ENCODE data around the gene SPDL1.

The SPDL1 gene

GRCh38 chr5:169591636-169592035 is 8.1 kb downstream of the SPDL1 start:
- no peaks in the 10 kb centered on the region for H3K27me3 ChIP-seq (ENCODE audit: insufficient read depth, poor library complexity, severe bottlenecking)
- DNase-seq (ENCODE audit: low read depth in 1 of 2, low spot score in 1 of 2), result no peak
- H3K27ac ChIP-seq (replicated peaks), result no peak overlapping the region
- no peak overlapping the region for H3K4me3 ChIP-seq (replicated peaks; ENCODE audit: insufficient read depth, low read length)
- TF ChIP-seq POLR2AphosphoS5 (IDR thresholded peaks at IDR 0.05; ENCODE audit: low read depth) (no peak), GABPA (IDR thresholded peaks at IDR 0.05; ENCODE audit: low read depth) (no peak), SPI1 (IDR thresholded peaks at IDR 0.05; ENCODE audit: borderline replicate concordance, low read depth) (no peak)
- TF ChIP-seq, protein P1, sequence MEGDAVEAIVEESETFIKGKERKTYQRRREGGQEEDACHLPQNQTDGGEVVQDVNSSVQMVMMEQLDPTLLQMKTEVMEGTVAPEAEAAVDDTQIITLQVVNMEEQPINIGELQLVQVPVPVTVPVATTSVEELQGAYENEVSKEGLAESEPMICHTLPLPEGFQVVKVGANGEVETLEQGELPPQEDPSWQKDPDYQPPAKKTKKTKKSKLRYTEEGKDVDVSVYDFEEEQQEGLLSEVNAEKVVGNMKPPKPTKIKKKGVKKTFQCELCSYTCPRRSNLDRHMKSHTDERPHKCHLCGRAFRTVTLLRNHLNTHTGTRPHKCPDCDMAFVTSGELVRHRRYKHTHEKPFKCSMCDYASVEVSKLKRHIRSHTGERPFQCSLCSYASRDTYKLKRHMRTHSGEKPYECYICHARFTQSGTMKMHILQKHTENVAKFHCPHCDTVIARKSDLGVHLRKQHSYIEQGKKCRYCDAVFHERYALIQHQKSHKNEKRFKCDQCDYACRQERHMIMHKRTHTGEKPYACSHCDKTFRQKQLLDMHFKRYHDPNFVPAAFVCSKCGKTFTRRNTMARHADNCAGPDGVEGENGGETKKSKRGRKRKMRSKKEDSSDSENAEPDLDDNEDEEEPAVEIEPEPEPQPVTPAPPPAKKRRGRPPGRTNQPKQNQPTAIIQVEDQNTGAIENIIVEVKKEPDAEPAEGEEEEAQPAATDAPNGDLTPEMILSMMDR (IDR thresholded peaks at IDR 0.05; ENCODE audit: insufficient read depth, low read length), result no peak
- TF ChIP-seq, protein P2, sequence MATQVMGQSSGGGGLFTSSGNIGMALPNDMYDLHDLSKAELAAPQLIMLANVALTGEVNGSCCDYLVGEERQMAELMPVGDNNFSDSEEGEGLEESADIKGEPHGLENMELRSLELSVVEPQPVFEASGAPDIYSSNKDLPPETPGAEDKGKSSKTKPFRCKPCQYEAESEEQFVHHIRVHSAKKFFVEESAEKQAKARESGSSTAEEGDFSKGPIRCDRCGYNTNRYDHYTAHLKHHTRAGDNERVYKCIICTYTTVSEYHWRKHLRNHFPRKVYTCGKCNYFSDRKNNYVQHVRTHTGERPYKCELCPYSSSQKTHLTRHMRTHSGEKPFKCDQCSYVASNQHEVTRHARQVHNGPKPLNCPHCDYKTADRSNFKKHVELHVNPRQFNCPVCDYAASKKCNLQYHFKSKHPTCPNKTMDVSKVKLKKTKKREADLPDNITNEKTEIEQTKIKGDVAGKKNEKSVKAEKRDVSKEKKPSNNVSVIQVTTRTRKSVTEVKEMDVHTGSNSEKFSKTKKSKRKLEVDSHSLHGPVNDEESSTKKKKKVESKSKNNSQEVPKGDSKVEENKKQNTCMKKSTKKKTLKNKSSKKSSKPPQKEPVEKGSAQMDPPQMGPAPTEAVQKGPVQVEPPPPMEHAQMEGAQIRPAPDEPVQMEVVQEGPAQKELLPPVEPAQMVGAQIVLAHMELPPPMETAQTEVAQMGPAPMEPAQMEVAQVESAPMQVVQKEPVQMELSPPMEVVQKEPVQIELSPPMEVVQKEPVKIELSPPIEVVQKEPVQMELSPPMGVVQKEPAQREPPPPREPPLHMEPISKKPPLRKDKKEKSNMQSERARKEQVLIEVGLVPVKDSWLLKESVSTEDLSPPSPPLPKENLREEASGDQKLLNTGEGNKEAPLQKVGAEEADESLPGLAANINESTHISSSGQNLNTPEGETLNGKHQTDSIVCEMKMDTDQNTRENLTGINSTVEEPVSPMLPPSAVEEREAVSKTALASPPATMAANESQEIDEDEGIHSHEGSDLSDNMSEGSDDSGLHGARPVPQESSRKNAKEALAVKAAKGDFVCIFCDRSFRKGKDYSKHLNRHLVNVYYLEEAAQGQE (IDR thresholded peaks at IDR 0.05; ENCODE audit: insufficient replicate concordance, low read depth), result no peak

GRCh38 chr5:169592937-169593650 is 9.5 kb downstream of the SPDL1 start:
- Histone ChIP-seq H3K4me3 (replicated peaks; ENCODE audit: insufficient read depth, low read length) (no peak overlapping the region), H3K27ac (replicated peaks) (no peak overlapping the region), H3K27me3 (ENCODE audit: insufficient read depth, poor library complexity, severe bottlenecking) (no peaks in the 10 kb centered on the region)
- TF ChIP-seq POLR2AphosphoS5 (IDR thresholded peaks at IDR 0.05; ENCODE audit: low read depth), result no peak
- TF ChIP-seq, protein P2 (IDR thresholded peaks at IDR 0.05; ENCODE audit: insufficient replicate concordance, low read depth), result no peak
- TF ChIP-seq, protein P1 (IDR thresholded peaks at IDR 0.05; ENCODE audit: insufficient read depth, low read length), result no peak
- no peak for TF ChIP-seq GABPA (IDR thresholded peaks at IDR 0.05; ENCODE audit: low read depth)
- no peak for TF ChIP-seq SPI1 (IDR thresholded peaks at IDR 0.05; ENCODE audit: borderline replicate concordance, low read depth)
- no peak for DNase-seq (ENCODE audit: low read depth in 1 of 2, low spot score in 1 of 2)

DNA sequence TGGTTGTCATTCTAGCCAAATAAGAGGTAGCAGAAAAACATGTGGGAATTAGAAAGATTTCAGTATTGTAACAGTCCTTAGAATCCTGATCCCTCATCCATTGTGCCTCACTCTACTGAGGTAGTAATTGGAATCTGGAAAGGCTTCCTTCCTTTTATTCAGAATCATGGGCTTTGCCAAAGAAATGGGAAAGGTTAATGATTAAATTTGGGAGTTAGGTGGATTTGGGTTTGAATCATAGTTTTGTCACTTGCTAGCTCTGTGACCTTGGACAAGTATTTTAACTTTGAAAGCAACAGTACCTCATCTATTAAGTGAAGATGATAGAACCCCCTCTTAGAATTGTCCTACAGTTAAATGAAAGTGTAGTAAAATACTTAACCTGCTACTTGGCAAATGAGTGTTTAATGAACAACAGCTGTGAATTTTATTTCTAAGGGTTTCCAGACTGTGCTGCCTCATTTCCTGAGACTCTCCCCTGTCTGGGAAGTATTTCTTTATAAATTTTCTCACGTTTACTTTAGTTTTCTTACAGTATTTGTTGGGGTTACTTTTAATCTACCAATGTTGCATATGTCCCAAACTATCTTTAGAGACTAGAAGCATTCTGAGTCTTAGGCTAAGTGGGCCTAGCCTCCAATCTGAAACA is 11.7 kb downstream of the SPDL1 start:
- TF ChIP-seq SPI1 (IDR thresholded peaks at IDR 0.05; ENCODE audit: borderline replicate concordance, low read depth) (no peak), POLR2AphosphoS5 (IDR thresholded peaks at IDR 0.05; ENCODE audit: low read depth) (no peak), GABPA (IDR thresholded peaks at IDR 0.05; ENCODE audit: low read depth) (no peak)
- TF ChIP-seq, protein P2 (IDR thresholded peaks at IDR 0.05; ENCODE audit: insufficient replicate concordance, low read depth), result no peak
- TF ChIP-seq, protein P1 (IDR thresholded peaks at IDR 0.05; ENCODE audit: insufficient read depth, low read length), result no peak
- Histone ChIP-seq H3K27ac (replicated peaks) (no peak overlapping the region), H3K4me3 (replicated peaks; ENCODE audit: insufficient read depth, low read length) (no peak overlapping the region), H3K27me3 (ENCODE audit: insufficient read depth, poor library complexity, severe bottlenecking) (no peaks in the 10 kb centered on the region)
- DNase-seq (ENCODE audit: low read depth in 1 of 2, low spot score in 1 of 2), result no peak
